Measurements from ENCODE around the gene N4BP2L2. TPM values are rescaled to one million over a fixed set of nuclear protein-coding genes. Genes with fewer than 3 reads are reported as not detected.

N4BP2L2 gene
- total and polyA plus RNA-seq, 2 donors (not counting 3 experiments of a cell fraction or from before 2014, with no cell fraction given): 21.7 to 101 TPM

GRCh38 chr13:32468502-32469142 lies 70.0 kb downstream of the N4BP2L2 start:
- Histone ChIP-seq H3K36me3 (ENCODE audit: control insufficient read depth in 2 of 2, extremely low read depth in 1 of 2, insufficient read depth in 2 of 2, low read length in 2 of 2) (peaks cover 0 to 2% of the 10 kb centered on the region in 2 experiments), H4K20me1 (replicated peaks; ENCODE audit: control insufficient read depth, extremely low read depth, insufficient read depth, low read length) (no peaks in the 10 kb centered on the region), H3K4me3 (replicated peaks in 1 of 3; ENCODE audit: insufficient read depth in 1 of 3, low read depth in 1 of 3, low read length in 3 of 3) (no peak overlapping the region), H3K27ac (ENCODE audit: insufficient read depth, low read depth, low read length) (no peak overlapping the region), H3K4me2 (ENCODE audit: insufficient read depth, low read length) (no peak overlapping the region), H3K9me3 (replicated peaks; ENCODE audit: control insufficient read depth, insufficient read depth, low read length) (no peaks in the 10 kb centered on the region), H2AFZ (ENCODE audit: low read depth, low read length) (no peak overlapping the region), H3K9me1 (replicated peaks; ENCODE audit: control insufficient read depth, extremely low read depth, insufficient read depth, low read length) (no peaks in the 10 kb centered on the region), H3K79me2 (ENCODE audit: control insufficient read depth, insufficient read depth, low read length) (no peaks in the 10 kb centered on the region), H3K27me3 (ENCODE audit: control insufficient read depth in 2 of 2, insufficient read depth in 2 of 2, low read length in 2 of 2) (no peaks in the 10 kb centered on the region), H3K9ac (replicated peaks; ENCODE audit: extremely low read depth, insufficient read depth, low read length) (no peak overlapping the region), H3K4me1 (ENCODE audit: control insufficient read depth, extremely low read depth, insufficient read depth, low read length) (no peaks in the 10 kb centered on the region)
- dilution Hi-C loops (cut with MboI; ENCODE audit: extremely low pct_ligation_motif_present, low sequenced_read_pairs) (no loop called here), intact Hi-C loops (cut with micrococcal nuclease) (no loop called here)
- FAIRE-seq (no peak), DNase-seq (ENCODE audit: low read depth, low spot score) (no peak)
- TF ChIP-seq FOS (IDR thresholded peaks at IDR 0.05; ENCODE audit: borderline replicate concordance, insufficient read depth, low read length): no peak
- TF ChIP-seq EZH2 (IDR thresholded peaks at IDR 0.05; ENCODE audit: borderline replicate concordance, low read depth, low read length, severe bottlenecking): no peak
- no peak for TF ChIP-seq POLR2A (IDR thresholded peaks at IDR 0.05; ENCODE audit: low read depth, low read length)
- no peak for TF ChIP-seq GATA2 (IDR thresholded peaks at IDR 0.05; ENCODE audit: insufficient read depth, insufficient read length, low read depth, low read length)
- TF ChIP-seq JUN (IDR thresholded peaks at IDR 0.05; ENCODE audit: borderline replicate concordance, insufficient read depth, insufficient read length, low read depth): no peak
- TF ChIP-seq, protein P1, sequence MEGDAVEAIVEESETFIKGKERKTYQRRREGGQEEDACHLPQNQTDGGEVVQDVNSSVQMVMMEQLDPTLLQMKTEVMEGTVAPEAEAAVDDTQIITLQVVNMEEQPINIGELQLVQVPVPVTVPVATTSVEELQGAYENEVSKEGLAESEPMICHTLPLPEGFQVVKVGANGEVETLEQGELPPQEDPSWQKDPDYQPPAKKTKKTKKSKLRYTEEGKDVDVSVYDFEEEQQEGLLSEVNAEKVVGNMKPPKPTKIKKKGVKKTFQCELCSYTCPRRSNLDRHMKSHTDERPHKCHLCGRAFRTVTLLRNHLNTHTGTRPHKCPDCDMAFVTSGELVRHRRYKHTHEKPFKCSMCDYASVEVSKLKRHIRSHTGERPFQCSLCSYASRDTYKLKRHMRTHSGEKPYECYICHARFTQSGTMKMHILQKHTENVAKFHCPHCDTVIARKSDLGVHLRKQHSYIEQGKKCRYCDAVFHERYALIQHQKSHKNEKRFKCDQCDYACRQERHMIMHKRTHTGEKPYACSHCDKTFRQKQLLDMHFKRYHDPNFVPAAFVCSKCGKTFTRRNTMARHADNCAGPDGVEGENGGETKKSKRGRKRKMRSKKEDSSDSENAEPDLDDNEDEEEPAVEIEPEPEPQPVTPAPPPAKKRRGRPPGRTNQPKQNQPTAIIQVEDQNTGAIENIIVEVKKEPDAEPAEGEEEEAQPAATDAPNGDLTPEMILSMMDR (IDR thresholded peaks at IDR 0.05; ENCODE audit: extremely low read depth in 1 of 2, insufficient read depth in 1 of 2, low read depth in 1 of 2, low read length in 2 of 2): no peak
- no peak for TF ChIP-seq MAX (IDR thresholded peaks at IDR 0.05; ENCODE audit: insufficient read depth, insufficient read length)
- no peak for TF ChIP-seq POLR2AphosphoS5 (IDR thresholded peaks at IDR 0.05; ENCODE audit: insufficient read depth, low read depth, low read length)
- no peak for TF ChIP-seq MYC (IDR thresholded peaks at IDR 0.05; ENCODE audit: low read depth, low read length)
- ChIA-PET CTCF (interaction anchor here (1.0 to 1.2 kb wide), 2 partner anchors 9 to 112 kb away, joined by 3 read pairs; no protein-coding TSS in a partner anchor), POLR2A (no interaction called here)
- BruUV-seq (replicated peaks): no TSS peak
